Suppressor macrophage treated with lipopolysaccharide for 4 hours (primary cell): ENCODE data around the gene WDR7.

Experiments used
- DNase-seq: peaks from one replicate; pipeline ENCODE4 v3.0.0-alpha.2; 2020

Gene WDR7

GRCh38 chr18:56815926-56816325 is 164.8 kb downstream of the WDR7 start:
- no peak for DNase-seq

DNA sequence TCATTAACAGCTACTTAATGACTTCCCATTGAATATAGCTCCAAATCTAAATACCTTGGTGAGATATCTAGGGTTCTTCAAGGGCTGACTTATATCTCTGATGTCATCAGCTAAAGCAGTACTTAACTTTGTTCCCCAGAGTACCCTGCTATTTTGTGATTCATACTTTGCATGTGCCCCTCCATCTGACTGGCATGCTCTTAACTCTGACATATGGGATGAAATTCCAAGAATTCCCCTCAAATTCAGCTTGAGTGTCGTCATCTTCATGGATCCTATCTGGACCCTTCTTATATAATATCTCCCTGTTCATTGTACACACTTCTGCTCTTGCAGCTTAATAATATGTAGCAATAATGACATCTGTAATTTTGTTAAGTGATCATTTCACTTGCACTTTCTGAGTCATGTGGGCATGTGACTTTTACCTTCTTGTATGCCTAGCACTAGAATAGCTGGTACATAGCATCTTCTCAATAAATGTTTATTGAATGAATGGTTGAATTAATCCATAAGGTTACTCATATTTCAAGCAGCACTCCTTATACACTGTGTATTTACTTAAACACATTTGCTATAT is 172.9 kb downstream of the WDR7 start:
- peak; percentile 23 for DNase-seq

GRCh38 chr18:56825321-56825720 is 174.2 kb downstream of the WDR7 start:
- DNase-seq = peak; percentile 52

DNA sequence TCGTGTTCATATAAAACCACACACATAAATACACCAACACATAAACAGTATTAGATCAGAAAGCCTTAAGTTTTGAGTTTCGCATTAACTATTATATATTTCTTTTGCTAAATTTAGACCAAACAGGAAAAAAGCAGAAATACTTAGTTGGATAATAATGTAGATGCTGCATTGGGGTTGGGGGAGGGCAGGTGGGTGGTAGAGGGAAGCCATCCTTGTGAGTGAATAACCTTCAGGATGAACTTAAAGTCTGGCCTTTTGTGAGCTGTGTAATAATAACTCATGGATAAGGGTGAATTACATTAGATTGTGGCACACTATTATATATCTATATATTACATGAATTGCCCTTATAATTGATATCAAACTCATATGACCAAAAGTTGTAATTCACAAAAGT is 174.7 kb downstream of the WDR7 start:
- no peak for DNase-seq

DNA sequence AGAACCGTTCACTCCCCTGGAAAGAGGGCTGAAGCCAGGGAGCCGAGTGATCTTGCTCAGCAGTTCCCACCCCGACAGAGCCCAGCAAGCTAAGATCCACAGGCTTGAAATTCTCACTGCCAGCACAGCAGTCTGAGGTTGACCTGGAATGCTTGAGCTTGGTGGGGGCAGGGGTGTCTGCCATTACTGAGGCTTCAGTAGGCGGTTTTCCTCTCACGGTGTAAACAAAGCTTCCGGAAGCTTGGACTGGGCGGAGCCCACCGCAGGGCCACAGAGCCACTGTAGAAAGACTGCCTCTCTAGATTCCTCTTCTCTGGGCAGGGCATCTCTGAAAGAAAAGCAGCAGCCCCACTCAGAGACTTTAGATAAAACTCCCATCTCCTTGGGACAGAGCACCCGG is 180.8 kb downstream of the WDR7 start:
- no peak for DNase-seq

GRCh38 chr18:56835331-56835730 is 184.2 kb downstream of the WDR7 start:
- DNase-seq = no peak

- DNase-seq = no peak
Measured at GRCh38 chr18:56836173-56836572, 185.0 kb downstream of the WDR7 start.

DNA sequence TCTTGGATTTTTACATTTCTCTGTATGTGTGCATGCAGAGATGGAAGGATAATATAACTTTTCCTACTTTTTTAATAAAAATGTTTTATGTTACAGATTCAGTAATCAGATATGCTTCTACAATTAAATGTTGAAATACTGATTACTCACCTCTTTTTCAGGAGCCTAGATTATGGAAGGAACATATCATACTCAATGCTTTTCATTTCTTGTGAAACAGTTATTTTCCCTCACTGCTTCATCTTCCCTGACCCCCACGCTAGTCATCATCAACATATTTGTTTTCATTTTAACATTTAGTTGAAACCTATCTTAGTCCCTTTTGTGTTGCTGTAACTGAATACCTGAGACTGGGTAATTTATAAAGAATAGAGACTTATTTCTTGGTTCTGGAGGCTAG is 190.7 kb downstream of the WDR7 start:
- DNase-seq = no peak

GRCh38 chr18:56843241-56843640 is 192.1 kb downstream of the WDR7 start:
- no peak for DNase-seq

DNA sequence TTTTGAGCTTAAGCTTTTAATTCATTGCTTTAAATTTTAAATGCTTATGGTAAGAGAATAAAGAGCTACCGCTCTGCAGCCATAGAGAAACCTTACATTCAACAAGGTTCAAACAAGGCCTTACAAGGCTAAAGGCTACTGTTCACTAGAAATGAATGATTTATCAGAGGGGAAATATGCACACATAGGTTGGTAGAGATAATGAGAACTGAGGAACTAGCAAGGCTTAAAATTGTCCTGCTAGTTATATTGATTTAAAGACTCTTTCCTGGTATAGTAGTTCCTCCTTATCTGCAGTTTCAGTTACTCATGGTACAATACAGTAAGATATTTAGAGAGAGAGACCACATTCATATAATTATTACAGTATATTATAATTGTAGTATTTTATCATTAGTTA is 193.4 kb downstream of the WDR7 start:
- no peak for DNase-seq

DNA sequence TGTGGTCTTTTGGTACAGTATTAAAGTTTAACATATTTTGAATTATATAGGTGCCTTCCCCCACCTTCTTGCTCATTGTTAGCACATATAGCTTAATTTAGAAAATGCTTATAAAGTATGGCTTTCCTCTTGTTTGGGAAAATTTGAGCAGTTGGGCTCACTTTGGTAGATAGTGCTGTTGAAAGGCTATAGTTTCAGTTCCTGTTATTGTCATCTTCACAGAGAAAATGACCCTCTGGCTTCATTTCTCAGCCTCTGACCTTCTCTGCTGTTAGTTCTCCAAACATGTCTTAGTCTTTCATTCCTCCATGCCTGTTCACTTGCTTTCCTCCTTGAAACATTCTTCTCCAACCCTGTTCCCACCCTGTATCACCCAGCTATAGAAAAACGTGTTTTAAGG is 200.6 kb downstream of the WDR7 start:
- DNase-seq = peak; percentile 59

- DNase-seq = no peak
Measured at GRCh38 chr18:56853961-56854360, 202.8 kb downstream of the WDR7 start.

- no peak for DNase-seq
Measured at GRCh38 chr18:56861244-56861643, 210.1 kb downstream of the WDR7 start.

- DNase-seq = peak; percentile 73
Measured at GRCh38 chr18:56869189-56869777, 218.1 kb downstream of the WDR7 start.

- no peak for DNase-seq
Measured at GRCh38 chr18:56870982-56871381, 219.8 kb downstream of the WDR7 start.

- DNase-seq = no peak
Measured at GRCh38 chr18:56872140-56872539, 221.0 kb downstream of the WDR7 start.

DNA sequence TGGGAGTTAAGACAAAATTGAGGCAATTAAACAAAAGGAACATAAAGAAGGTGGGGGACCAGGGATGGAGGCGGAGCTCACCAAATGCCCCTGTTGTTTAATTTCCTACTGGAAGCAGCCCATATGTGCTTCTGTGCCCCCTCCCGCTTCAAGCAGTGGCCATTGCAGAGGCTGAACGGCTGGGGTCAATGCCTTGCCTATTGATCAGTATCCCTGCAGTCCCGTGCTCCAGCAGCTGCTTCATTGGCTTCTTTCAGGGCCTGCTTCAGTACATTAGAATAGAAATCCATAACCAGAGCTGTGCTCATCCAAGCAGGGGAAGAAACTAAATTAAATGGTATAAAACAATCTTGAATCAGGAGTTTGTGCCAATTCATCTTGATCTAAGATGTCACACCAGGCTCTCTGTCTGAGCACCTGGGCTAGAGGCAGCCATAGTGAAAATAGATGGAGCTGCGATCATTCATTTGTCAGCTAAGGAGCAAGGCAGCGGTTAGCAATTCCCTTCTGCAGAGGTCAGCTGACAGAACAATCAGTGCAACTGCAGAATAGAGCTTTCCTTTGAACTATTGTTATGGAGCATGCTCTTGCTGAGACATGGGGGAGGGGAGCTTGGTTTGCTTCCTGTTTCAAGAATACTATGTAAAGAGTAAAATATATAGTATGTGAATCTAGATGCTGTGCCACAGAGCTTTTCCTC is 222.4 kb downstream of the WDR7 start:
- DNase-seq = no peak

DNA sequence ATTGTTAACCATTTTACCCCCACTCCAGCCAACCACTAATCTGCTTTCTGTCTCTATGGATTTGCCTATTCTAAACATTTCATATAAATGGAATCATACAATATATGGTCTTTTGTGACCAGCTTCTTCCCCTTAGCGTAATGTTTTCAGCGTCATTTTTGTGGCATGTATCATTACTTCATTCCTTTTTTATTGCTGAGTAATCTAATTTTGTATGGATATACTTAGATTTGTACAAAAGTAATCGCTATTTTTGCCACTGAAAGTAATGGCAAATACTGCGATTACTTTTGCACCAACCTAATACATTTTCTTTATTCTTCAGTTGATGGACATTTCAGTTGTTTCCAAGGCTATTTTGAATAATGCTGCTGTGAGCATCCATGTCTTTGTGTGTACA is 227.6 kb downstream of the WDR7 start:
- no peak for DNase-seq

GRCh38 chr18:56884511-56884910 is 233.4 kb downstream of the WDR7 start:
- no peak for DNase-seq

DNA sequence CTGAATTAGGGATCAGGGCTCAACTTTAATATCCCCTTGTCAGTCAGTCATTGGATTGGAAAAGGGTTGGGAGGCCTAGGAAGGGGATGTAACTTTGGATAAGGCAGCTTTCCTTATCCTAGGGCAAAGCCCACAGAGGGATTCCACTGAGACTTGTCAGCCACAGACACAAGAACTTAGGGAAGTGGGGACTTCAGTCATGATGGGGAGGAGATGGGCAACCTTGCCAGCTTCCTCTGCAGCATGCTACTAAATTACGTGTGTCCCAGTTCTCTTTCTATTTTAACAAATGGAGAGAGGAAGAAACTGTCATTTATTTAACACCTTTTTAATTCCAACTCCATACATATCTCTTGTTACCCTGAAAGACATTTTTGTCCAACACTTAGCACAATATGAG is 237.8 kb downstream of the WDR7 start:
- no peak for DNase-seq

DNA sequence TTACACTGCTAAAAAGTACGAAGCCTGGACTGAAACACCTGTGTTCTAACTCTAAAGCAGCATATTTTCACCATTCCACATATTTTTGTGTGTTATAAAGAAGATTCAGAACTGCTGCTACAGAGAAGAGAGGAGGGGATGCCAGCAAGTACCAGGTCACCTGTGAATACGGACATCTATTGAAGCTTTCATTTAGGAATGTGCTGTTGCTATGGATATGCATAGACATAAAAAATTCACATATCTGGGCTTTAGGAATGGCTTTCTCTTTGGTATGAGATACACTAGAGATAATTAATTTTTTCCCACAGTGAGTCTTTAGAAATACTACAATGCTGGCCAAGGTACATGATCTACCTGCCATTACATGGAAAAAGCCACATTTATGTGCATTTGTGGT is 238.5 kb downstream of the WDR7 start:
- no peak for DNase-seq

GRCh38 chr18:56890632-56891031 is 239.5 kb downstream of the WDR7 start:
- DNase-seq = no peak

- DNase-seq = no peak
Measured at GRCh38 chr18:56891116-56891515, 240.0 kb downstream of the WDR7 start.

GRCh38 chr18:56891870-56892269 is 240.7 kb downstream of the WDR7 start:
- no peak for DNase-seq

DNA sequence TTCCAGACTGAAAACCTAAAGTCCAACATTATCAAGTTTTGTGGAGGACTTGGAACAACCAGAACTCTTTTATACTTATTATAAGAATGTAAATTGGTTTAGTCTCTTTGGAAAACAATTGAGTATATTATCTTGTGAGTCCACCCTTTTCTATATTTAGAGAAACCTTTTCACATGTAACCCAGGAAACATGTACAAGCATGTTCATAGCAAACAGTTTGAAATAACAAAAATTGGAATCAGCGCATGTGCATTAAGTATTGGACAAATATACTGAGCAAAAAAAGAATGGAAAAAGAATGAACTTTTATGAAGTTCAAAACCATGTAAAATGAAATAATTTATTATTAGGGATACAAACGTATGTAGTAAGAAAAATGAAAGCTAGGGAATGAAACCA is 246.0 kb downstream of the WDR7 start:
- DNase-seq = no peak
